Measurements from ENCODE around the gene S1PR3. TPM values are rescaled to one million over a fixed set of nuclear protein-coding genes. Genes with fewer than 3 reads are reported as not detected.

S1PR3 gene
- total RNA-seq, 2 experiments from 2014 or later = 0.06 TPM; not detected in 1

- Mint-ChIP-seq H3K4me1 (no peaks in the 10 kb centered on the region), H3K4me3 (no peak overlapping the region), H3K27me3 (peaks cover 5% of the 10 kb centered on the region), H3K9me3 (no peaks in the 10 kb centered on the region), H3K27ac (no peak overlapping the region), H3K36me3 (no peaks in the 10 kb centered on the region)
- POLR2A ChIA-PET = no interaction called here
- ATAC-seq (ENCODE audit: low read depth) (no peak), DNase-seq (no peak)
These were observed 21.2 kb downstream of the S1PR3 start for GRCh38 chr9:89012294-89013042.

- peaks cover 6% of the 10 kb centered on the region for H3K27me3 Mint-ChIP-seq
- no peak overlapping the region for H3K4me3 Mint-ChIP-seq
- H3K9me3 Mint-ChIP-seq = no peaks in the 10 kb centered on the region
- no peak overlapping the region for H3K27ac Mint-ChIP-seq
- H3K36me3 Mint-ChIP-seq = no peaks in the 10 kb centered on the region
- DNase-seq = no peak
- POLR2A ChIA-PET = no interaction called here
- no peak for ATAC-seq (ENCODE audit: low read depth)
- no peaks in the 10 kb centered on the region for H3K4me1 Mint-ChIP-seq
These were observed 22.4 kb downstream of the S1PR3 start for GRCh38 chr9:89013660-89014059.

DNA sequence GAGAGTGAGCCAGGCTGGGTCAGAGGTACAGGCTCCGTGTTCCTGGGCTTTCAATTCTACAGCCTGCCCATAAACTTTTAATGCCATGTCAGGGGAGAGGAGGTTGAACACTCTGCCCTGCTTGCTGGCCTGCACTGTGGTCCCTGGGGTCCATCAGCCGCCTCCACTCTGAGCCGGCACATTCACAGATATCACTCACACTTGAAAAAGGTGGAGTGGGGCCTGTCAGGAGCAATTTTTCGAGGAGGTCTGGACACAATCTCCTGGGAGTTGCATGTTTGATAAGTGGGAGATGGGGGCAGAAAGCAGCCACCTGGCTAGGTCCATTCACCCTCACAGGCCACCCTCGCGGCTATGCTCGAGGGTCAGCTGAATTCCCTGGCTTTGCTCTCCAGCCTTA is 22.9 kb downstream of the S1PR3 start:
- H3K27me3 Mint-ChIP-seq = peaks cover 6% of the 10 kb centered on the region
- DNase-seq (no peak), ATAC-seq (ENCODE audit: low read depth) (no peak)
- no peak overlapping the region for H3K4me3 Mint-ChIP-seq
- H3K9me3 Mint-ChIP-seq = no peaks in the 10 kb centered on the region
- no peaks in the 10 kb centered on the region for H3K36me3 Mint-ChIP-seq
- no peaks in the 10 kb centered on the region for H3K4me1 Mint-ChIP-seq
- POLR2A ChIA-PET = no interaction called here
- H3K27ac Mint-ChIP-seq = no peak overlapping the region

DNA sequence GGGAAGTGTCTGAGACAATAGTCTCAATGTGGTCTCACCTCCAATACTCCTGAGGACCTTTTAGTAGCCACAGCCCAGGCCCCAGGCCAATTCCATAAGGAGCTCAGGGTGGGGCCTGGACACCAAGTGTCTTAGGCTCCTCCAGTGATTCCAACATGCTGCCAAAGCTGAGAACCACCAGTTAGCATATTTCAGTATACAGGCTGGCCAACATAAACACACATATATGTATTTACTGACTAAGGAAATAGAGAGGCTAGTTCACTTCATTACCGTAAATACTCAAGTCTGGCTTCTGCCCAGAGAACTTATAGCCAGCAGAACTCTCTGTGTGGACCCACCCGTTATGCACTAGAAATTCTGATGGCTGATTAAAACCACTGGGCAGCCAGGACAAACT is 24.1 kb downstream of the S1PR3 start:
- Mint-ChIP-seq H3K27ac (no peak overlapping the region), H3K27me3 (peaks cover 6% of the 10 kb centered on the region), H3K9me3 (no peaks in the 10 kb centered on the region), H3K4me1 (no peaks in the 10 kb centered on the region), H3K4me3 (no peak overlapping the region), H3K36me3 (no peaks in the 10 kb centered on the region)
- POLR2A ChIA-PET = no interaction called here
- ATAC-seq (ENCODE audit: low read depth) (no peak), DNase-seq (no peak)

DNA sequence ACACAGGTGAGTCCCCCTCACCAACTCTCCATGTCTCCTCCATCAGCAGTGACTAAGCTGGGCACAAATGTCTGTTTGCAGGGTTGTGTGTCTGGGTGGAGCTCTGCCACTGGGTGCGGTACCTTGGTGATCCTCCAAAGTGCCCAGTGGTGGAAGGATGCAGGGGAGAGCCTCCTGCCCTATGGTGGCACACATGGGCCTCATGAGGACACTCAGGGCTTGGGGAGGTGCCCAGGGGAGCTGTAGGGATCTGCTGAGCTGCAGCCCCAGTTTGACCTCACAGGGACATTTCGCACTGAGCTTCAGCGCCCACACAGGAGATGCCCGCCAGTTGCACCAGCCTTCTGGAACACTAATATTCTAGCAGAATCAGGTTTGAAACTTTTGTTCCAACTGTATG is 29.5 kb downstream of the S1PR3 start:
- DNase-seq (no peak), ATAC-seq (ENCODE audit: low read depth) (no peak)
- H3K4me3 Mint-ChIP-seq = no peak overlapping the region
- H3K27ac Mint-ChIP-seq = no peak overlapping the region
- no peaks in the 10 kb centered on the region for H3K4me1 Mint-ChIP-seq
- no peaks in the 10 kb centered on the region for H3K36me3 Mint-ChIP-seq
- no peaks in the 10 kb centered on the region for H3K9me3 Mint-ChIP-seq
- H3K27me3 Mint-ChIP-seq = peaks cover 6% of the 10 kb centered on the region
- POLR2A ChIA-PET = no interaction called here

DNA sequence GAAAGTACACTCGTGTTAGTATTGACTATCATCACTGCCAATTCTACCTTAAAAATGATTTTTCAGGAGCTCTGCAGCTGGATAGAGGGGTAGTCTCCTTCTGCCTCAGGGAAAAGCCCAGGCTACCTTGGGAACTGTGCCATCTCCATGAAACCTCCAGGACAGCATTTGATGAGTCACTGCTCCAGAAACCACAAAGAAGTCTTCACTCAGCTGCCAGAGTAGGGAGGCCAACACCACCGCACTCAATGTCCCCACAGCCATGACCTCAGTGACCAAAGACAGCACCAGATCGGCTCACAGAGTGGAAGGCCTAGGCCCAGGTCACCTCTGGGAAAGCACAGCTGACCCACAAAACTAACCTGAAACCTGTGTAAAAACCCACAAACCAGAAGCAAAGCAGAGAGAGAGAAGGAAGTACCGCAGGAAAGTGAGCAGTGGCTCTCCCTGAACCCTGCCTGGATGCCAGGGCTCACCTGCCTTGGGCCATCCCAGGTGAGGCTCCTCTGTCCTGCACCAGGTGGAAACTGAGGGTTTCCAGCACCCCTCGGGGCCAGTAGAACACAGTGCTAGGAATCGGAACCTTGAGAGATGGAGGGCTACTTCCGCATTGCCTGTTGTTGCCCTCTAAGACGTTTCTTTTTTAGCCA is 30.0 kb downstream of the S1PR3 start:
- H3K4me1 Mint-ChIP-seq = no peaks in the 10 kb centered on the region
- H3K27ac Mint-ChIP-seq = no peak overlapping the region
- no peak overlapping the region for H3K4me3 Mint-ChIP-seq
- H3K9me3 Mint-ChIP-seq = no peaks in the 10 kb centered on the region
- DNase-seq (no peak), ATAC-seq (ENCODE audit: low read depth) (no peak)
- peaks cover 6% of the 10 kb centered on the region for H3K27me3 Mint-ChIP-seq
- H3K36me3 Mint-ChIP-seq = no peaks in the 10 kb centered on the region
- POLR2A ChIA-PET = no interaction called here

DNA sequence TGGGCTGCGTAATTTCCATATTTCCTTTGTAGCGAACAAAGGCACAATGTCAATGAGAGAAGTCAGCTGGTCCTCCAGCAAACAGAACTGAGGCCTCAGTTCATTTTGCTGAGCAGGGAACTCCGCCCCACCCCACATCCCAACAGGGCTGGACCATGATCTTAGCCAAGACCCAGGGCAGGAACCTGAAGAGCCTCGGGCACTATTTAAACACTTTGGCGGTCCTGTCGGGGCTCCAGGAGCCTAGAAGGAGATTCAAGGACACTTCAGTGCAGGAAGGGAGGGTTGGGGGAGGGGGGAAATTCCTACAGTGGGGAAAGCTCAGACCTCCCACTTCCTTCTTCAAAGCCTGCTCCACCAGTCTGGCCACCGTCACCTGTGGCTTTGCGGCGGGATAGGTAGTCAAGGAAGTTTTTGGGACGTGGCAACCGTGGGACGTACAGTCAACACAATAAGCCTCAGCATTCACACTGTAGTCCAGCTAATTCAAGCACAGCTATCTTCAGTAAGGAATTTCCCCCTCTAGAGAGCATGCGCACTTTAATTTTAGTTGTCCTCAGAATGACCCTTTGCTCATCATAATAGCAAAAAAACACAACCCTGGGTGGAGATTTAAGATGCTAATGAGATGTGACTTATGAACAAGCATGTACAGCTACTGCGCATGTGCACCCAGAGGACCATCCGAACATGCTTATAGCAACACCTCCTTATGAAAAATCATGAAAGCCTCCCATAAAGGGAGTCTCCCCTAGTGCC is 30.9 kb downstream of the S1PR3 start:
- ATAC-seq (ENCODE audit: low read depth) = no peak
- H3K36me3 Mint-ChIP-seq = no peaks in the 10 kb centered on the region
- no peaks in the 10 kb centered on the region for H3K4me1 Mint-ChIP-seq
- POLR2A ChIA-PET = no interaction called here
- no peak overlapping the region for H3K27ac Mint-ChIP-seq
- H3K27me3 Mint-ChIP-seq = peaks cover 6% of the 10 kb centered on the region
- no peaks in the 10 kb centered on the region for H3K9me3 Mint-ChIP-seq
- DNase-seq = no peak
- no peak overlapping the region for H3K4me3 Mint-ChIP-seq

DNA sequence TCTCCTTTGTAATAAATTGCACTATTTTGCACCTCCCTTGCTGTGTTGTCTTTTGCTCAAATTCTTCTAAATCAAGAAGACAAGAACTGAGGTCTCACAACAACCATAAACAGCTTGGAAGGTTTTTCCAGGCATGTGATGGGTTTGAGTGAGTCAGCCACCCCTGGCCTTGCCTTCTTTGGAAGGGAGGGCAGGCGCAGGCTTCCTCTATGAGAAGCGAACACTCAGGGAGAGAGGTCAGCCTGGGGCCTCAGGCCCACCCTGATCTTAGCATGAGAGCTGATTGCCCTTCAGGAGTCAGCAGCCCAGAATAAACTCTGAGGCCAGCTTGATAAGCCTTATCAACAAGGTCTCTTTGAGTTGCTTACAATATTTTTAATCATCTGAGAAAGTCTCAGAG is 31.6 kb downstream of the S1PR3 start:
- Mint-ChIP-seq H3K27ac (no peak overlapping the region), H3K9me3 (no peaks in the 10 kb centered on the region), H3K4me3 (no peak overlapping the region), H3K36me3 (no peaks in the 10 kb centered on the region), H3K27me3 (peaks cover 6% of the 10 kb centered on the region), H3K4me1 (no peaks in the 10 kb centered on the region)
- ATAC-seq (ENCODE audit: low read depth) = no peak
- POLR2A ChIA-PET = no interaction called here
- DNase-seq = no peak

GRCh38 chr9:89023740-89024139 is 32.5 kb downstream of the S1PR3 start:
- ATAC-seq (ENCODE audit: low read depth) (no peak), DNase-seq (no peak)
- POLR2A ChIA-PET = no interaction called here
- Mint-ChIP-seq H3K4me1 (no peaks in the 10 kb centered on the region), H3K9me3 (no peaks in the 10 kb centered on the region), H3K4me3 (no peak overlapping the region), H3K27me3 (peaks cover 6% of the 10 kb centered on the region), H3K36me3 (no peaks in the 10 kb centered on the region), H3K27ac (no peak overlapping the region)

- POLR2A ChIA-PET = no interaction called here
- ATAC-seq (ENCODE audit: low read depth) (no peak), DNase-seq (no peak)
- Mint-ChIP-seq H3K9me3 (peaks cover 3% of the 10 kb centered on the region), H3K4me1 (no peaks in the 10 kb centered on the region), H3K4me3 (no peak overlapping the region), H3K27ac (no peak overlapping the region), H3K36me3 (no peaks in the 10 kb centered on the region), H3K27me3 (peaks cover 6% of the 10 kb centered on the region)
These were observed 33.5 kb downstream of the S1PR3 start for GRCh38 chr9:89024727-89025126.

DNA sequence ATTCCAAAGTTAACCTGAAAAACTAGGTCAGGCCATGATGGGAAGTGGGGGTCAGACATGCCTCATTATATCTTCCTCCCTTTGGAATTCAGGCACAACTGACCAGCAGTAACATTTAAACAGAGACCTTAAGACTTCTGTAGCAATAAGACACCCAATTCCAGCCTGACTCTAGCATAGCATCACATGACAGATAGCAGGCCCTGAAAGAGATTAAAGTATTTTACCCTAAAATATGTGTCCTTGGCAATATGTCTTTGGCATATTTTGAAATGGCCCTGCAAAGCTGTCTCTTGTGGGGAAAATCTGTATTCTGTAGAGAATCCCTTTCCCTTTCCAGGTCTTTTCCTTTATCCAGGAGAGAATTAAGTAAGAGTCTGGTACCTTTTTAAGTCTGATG is 34.3 kb downstream of the S1PR3 start:
- no peak for ATAC-seq (ENCODE audit: low read depth)
- H3K27me3 Mint-ChIP-seq = peaks cover 6% of the 10 kb centered on the region

GRCh38 chr9:89026876-89027275 is 35.6 kb downstream of the S1PR3 start:
- H3K27me3 Mint-ChIP-seq = peaks cover 14% of the 10 kb centered on the region
- POLR2A ChIA-PET = no interaction called here
- DNase-seq (no peak), ATAC-seq (ENCODE audit: low read depth) (no peak)
- H3K4me1 Mint-ChIP-seq = no peaks in the 10 kb centered on the region
- H3K9me3 Mint-ChIP-seq = peaks cover 4% of the 10 kb centered on the region
- no peaks in the 10 kb centered on the region for H3K36me3 Mint-ChIP-seq
- H3K4me3 Mint-ChIP-seq = no peak overlapping the region
- no peak overlapping the region for H3K27ac Mint-ChIP-seq

More for the DNA sequence above, 34.3 kb downstream of the S1PR3 start:
- no peak for DNase-seq
- Mint-ChIP-seq H3K9me3 (peaks cover 3% of the 10 kb centered on the region), H3K36me3 (no peaks in the 10 kb centered on the region), H3K4me3 (no peak overlapping the region), H3K27ac (no peak overlapping the region), H3K4me1 (no peaks in the 10 kb centered on the region)
- POLR2A ChIA-PET = no interaction called here

DNA sequence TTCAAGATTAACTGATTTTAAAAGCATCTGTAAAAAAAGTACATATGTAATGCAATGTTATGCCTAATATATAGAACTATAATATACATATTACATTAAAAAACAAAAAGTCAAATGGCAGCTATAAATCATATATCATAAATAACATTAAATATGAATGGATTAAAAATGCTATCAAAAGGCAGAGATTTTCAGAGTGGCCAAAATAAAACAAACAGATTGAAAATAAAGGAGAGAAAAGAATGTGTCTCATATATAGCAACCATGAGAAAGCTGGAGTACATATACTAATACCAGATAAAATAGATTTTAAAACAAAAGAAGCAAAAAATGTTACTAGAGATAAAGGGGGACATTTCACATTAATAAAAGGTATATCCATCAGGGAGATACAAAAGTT is 38.5 kb downstream of the S1PR3 start:
- Mint-ChIP-seq H3K4me3 (no peak overlapping the region), H3K27me3 (peaks cover 14% of the 10 kb centered on the region), H3K4me1 (no peaks in the 10 kb centered on the region), H3K27ac (no peak overlapping the region), H3K9me3 (peaks cover 4% of the 10 kb centered on the region), H3K36me3 (no peaks in the 10 kb centered on the region)
- DNase-seq (no peak), ATAC-seq (ENCODE audit: low read depth) (no peak)
- POLR2A ChIA-PET = no interaction called here

- no peaks in the 10 kb centered on the region for H3K4me1 Mint-ChIP-seq
- peaks cover 22% of the 10 kb centered on the region for H3K27me3 Mint-ChIP-seq
- ATAC-seq (ENCODE audit: low read depth) (no peak), DNase-seq (no peak)
- H3K27ac Mint-ChIP-seq = no peak overlapping the region
- no peaks in the 10 kb centered on the region for H3K36me3 Mint-ChIP-seq
- no peak overlapping the region for H3K4me3 Mint-ChIP-seq
- POLR2A ChIA-PET = no interaction called here
- peaks cover 4% of the 10 kb centered on the region for H3K9me3 Mint-ChIP-seq
These were observed 40.9 kb downstream of the S1PR3 start for GRCh38 chr9:89032173-89032572.
